NCI-H345 treated with DMSO at 0.1 percent for 48 hours (cell line): ENCODE measurements around the gene FZD7.

Source experiments
- DNase-seq: peaks from one replicate; lab custom pipeline; 2025; ENCODE audit not compliant: unreplicated experiment; lab: John Stamatoyannopoulos, UW

FZD7 gene

GRCh38 chr2:202009581-202009980 is 24.1 kb upstream of the FZD7 start:
- DNase-seq = no peak

- DNase-seq = no peak
These were observed 19.3 kb upstream of the FZD7 start for GRCh38 chr2:202014318-202014717.

DNA sequence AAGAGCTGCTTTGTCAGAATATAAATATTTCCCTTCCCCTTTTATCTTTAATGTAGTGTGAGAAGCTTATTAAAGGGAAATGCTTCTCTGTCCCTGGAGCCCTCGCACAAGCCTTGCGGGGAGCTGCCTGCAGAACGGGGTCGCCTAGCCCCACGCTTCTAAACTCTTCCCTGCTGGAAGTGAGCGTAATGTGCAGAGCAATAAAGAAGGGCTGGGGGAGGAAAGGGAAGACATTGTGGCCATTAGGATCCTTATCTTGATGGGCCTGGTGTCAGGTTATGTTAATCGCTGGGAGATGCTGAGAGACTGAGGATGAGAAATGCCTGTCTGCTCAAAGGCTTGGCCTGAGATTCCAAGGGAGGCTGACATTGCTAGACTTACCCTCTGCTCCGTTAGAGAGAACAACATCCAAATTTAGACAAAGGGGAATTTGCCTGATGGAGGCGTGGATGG is 18.9 kb upstream of the FZD7 start:
- DNase-seq = no peak

- no peak for DNase-seq
These were observed 18.2 kb upstream of the FZD7 start for GRCh38 chr2:202015471-202015870.

GRCh38 chr2:202016579-202017227 is 17.0 kb upstream of the FZD7 start:
- no peak for DNase-seq

- DNase-seq = no peak
These were observed 15.7 kb upstream of the FZD7 start for GRCh38 chr2:202017940-202018339.

- no peak for DNase-seq
These were observed 14.7 kb upstream of the FZD7 start for GRCh38 chr2:202018950-202019349.

DNA sequence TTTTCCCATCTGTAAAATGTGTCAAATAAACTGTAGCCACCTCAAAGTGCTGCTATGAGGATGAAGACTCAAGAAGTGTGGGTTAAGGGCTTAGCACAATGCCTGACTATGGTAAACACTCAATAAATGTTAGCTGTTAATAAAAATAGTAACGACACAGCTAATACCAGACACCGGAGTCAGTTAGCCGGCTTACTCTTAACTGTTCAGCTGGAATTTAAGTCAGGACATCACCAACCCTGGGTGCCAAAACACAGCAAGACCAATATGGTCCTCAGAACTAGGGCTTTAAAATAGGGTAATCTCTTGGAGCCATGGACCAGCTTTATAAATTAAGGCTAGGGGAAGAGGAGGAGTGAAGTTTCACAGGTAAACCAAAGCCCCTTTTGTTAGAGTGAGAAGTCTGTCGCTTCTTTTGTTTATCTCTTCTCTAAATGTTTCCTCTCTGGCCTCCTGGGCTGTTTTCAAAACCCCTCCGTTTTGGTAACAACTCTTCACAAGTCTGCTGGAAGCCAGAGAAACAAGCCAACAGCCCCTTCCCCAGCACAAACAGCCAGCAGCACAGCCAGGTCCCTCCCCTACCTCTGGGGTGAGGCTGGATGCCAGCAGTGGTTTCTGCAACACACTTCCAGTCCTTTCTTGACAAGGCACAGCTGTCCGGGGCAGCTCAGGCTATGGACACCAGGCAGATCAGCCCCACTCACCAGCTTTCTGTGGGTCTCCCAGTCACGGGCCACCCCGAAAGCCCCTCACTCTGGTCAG is 13.8 kb upstream of the FZD7 start:
- no peak for DNase-seq

- DNase-seq = peak; percentile 7
These were observed 10.9 kb upstream of the FZD7 start for GRCh38 chr2:202022755-202023154.

- DNase-seq = no peak
These were observed 10.3 kb upstream of the FZD7 start for GRCh38 chr2:202023198-202023903.

DNA sequence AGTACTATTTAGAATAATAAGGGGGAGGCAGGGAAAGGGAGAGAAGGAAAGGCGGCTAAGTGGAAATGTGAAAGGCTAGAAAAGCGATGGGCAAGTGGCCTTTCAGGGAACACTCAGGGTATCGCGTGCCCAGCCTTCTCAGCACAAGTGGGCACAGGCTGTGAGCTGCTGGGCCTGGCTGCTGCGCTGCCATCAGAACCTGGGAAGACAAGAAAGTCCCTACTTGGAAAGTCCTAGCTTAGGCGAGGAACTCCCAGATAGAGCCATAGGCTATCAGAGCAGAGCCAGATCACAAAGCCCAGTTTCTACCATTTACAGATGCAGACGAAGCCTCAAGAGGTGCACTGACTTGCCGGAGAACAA is 9.8 kb upstream of the FZD7 start:
- no peak for DNase-seq

- DNase-seq = no peak
These were observed 8.8 kb upstream of the FZD7 start for GRCh38 chr2:202024871-202025270.

GRCh38 chr2:202025816-202026215 is 7.8 kb upstream of the FZD7 start:
- DNase-seq = no peak

- no peak for DNase-seq
These were observed 7.1 kb upstream of the FZD7 start for GRCh38 chr2:202026507-202026906.

DNA sequence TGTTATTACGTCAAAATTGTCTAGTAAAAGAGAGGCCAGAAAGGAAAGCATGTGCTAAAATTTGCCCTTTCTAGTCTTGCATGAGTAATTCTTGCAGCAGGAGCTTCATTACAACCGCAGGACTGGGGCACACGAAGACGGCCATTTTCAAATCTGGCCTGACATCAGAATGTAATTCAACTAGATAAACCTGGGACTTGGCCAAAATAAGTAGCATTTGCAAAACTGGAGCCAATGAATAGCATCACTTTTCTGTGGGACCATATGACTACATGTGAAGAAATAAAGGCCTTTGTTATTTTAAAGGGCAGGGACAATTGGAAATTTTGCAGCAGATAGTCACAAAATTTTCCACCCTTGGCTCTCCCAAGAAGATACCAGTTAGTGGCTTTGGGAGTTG is 3.0 kb upstream of the FZD7 start:
- DNase-seq = no peak

- DNase-seq = no peak
These were observed 2.3 kb upstream of the FZD7 start for GRCh38 chr2:202031246-202031951.

- no peak for DNase-seq
These were observed 774 bp upstream of the FZD7 start for GRCh38 chr2:202032846-202033316.

- peak; percentile 19 for DNase-seq
These were observed 814 bp downstream of the FZD7 start for GRCh38 chr2:202034249-202035088.

GRCh38 chr2:202035089-202035940 is 1.7 kb downstream of the FZD7 start:
- DNase-seq = no peak
